Bone marrow (tissue), 2 donors: ENCODE results near the gene DKKL1.
"Not testable (repeated sequence)": the region's sequence is repeated elsewhere in the genome, so short reads cannot be mapped to it uniquely, and the experiment has no call there.

ENCODE experiments used
- DNase-seq, 2 donors: peaks; one replicate each; lab custom pipeline; 2025; lab: John Stamatoyannopoulos, UW

Gene DKKL1

DNA sequence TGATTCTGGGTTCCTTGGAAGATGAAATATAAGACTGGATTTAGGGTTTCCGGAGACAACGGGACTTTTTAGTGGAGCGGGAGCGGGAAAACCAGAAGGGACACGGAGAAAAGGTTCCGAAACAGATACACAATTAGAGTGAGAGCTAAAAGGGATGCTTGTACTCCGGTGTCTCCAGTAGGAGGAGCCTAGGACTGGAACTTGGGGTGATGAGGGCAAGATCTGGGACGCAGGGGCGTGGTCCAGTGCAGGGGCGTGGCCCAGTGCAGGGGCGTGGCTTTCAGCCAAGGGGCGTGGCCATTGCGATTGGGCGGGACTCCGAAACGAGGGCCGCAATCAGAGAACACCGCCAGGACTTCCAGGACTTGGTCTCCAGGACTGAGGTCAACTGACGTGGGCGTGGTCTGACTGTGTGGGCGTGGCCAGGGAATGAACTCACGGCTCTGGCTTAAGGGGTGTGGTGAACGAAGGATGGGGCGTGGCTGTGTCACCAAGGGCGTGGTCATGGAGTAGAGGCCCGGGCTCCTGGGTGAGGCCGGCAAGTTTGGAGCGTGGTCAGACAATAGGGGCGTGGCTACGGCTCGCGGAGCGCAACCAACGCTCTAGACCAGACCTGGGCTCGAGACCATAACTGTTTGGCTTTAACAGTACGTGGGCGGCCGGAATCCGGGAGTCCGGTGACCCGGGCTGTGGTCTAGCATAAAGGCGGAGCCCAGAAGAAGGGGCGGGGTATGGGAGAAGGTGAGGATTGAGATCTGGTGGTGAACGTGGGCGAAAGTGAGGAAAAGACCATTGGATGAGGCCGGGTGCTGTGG, at the start of gene DKKL1:
DKKL1 (plus strand) TSS at position 610 of the 815 bp plus-strand sequence; CDS start at position 732, 122 bp downstream.
- peak in 1 of 2 donors; percentile 81 for DNase-seq

DNA sequence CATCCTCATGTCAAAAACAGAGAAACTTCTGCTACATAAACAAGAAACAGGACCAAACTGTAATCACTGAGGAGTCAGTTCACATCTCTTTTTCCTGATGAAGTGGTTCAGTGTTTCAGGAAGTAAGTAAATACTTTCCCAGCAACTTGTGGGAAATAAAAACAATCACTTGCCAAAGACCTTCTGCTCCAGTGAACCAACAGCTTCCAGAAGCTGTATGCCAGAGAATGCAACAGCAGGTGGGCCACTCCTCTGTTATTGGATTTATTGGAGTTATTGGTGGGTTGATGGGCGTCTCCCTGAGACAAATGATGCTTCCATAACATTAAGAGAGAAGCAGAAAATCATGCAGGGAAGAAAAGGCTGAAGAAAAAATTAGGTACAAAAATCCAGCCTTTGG, 48.6 kb upstream of the DKKL1 start:
- DNase-seq: no peak

DNA sequence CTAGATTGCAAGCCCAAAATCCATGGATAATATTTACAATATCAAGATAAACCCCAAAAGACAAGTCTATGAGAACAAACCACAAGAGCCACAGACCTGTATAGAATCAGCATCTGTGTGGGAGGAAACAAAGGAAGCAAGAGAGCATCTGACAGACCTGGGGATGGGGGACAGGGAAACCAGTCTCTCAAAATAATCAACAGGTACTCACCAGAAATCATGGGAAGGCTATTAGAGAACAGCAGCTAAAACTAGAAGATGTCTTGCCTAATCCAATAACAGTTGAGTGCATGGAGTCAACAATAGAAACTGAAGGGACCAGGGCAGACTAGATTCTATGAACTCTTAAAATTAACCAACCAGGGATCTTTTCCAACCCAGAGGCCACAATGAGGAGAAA, 47.4 kb upstream of the DKKL1 start:
- DNase-seq: no peak

DNA sequence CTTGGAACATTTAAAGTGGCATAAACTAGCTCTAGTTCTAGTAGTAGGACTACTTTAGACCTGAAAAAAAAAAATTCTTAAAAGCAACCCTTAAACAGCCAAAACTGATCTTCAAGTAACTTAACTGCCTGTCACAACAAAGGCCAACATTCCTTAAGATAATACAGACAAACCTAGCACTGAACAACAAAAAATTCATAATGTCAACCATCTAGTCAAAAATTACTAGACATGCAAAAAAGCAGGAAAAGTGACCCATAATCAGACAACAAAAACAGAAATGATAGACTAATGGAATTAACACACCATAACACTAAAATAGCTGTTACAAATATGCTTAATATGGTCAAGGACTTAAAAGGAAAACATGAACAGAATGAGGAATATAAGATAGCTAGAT, 45.4 kb upstream of the DKKL1 start:
- no peak for DNase-seq

DNA sequence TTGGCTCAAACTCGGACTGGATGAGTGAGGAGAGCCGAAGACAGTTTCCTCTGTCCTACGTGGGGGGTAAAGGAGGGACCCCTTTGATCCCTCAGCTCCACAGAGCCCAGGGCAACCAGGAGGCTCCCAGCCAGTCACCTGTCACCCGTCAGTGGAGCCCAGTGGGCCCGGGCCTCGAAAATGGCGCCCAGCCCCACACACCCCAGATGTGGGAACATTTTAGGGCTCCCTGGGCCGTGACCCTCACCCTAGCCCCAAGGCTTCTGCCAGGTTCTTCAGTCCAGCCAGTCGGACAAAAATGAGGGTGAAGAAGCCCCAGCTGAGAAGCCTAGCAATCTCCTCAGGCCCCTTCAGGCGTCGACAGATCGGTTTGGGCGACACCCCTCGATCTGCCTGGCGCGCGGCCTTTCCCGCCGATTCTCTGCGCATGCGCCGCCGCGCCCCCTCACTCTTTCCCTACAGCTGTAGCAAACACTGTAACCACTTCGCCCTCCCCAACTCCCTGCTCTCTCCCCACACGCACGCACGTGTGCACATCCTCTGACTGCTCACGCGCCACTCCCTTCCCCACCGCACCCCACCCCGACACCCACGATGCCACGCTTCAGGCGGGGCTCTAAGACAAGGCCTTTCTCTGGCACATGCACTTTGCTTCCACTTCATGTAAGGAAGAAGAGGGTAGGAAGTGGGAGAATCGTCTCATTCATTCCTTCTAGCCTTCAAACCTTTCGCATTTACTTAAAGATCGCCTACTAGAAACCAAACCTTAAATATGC, 38.7 kb upstream of the DKKL1 start, which contains the start of gene SLC6A16:
SLC6A16 (minus strand) TSS at position 391 of the 776 bp plus-strand sequence. CDS start 13,844 bp downstream, outside the sequence.
- DNase-seq: no peak

DNA sequence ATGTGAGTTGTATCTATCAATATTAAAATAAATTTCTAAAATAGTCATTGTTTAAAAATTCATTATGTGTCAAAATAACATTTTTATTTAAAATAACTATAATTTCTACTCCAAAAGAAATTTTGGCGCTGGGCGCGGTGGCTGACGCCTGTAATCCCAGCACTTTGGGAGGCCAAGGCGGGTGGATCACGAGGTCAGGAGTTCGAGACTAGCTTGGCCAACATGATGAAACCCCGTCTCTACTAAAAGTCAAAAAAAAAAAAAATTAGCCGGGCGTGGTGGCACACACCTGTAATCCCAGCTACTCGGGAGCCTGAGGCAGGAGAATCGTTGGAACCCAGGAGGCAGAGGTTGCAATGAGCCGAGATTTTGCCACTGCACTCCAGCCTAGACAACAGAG, 37.9 kb upstream of the DKKL1 start:
- DNase-seq: not testable (repeated sequence)

DNA sequence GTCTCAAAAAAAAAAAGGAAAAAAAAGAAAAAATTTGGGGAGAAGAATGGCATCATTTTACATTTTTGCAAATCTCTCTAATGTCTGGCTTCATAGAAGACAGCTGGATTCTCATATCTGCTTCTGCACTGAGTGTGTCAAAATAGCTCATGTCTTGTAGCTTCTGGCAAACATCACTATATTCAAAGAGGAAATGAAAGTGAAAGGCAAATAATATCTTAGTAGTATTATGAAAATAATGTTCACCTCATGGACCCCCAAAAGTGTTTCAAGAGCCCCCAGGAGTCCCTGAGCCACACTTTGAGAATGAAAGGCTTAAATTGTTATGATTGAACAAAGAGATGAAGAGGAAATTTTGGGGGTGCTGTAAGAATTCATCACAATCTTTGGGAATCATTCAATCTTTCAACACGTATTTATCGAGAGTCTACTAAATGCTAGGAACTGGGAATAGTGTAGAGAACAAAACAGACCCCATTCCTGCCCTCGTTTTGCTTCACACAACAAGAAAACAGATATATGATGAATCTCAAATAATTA, 37.4 kb upstream of the DKKL1 start:
- DNase-seq: no peak

DNA sequence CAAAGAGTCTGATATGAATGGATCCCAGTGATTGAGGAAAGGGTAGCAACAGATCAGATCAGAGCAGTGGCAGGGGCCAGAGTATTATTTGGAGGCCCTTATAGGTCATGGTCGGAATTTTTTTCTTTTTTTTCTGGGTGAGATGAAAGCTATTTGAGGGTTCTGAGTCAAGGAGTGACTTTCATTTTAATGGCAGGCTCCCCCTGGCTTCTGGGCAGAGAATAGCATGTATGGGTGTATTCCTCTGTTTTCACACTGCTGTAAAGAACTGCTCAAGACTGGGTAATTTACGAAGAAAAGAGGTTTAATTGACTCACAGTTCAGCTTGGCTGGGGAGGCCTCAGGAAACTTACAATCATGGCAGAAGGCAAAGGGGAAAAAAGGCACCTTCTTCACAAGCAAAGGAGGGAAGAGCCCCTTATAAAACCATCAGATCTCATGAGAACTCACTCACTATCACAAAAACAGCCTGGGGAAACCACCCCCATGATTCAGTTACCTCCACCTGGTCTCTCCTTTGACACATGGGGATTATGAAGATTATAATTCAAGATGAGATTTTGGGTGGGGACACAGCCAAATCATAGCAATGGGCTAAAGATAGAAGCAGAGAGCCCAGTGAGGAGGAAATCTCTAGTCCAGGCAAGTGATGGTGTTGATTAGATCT, 35.7 kb upstream of the DKKL1 start:
- peak in 1 of 2 donors; percentile 29 for DNase-seq

DNA sequence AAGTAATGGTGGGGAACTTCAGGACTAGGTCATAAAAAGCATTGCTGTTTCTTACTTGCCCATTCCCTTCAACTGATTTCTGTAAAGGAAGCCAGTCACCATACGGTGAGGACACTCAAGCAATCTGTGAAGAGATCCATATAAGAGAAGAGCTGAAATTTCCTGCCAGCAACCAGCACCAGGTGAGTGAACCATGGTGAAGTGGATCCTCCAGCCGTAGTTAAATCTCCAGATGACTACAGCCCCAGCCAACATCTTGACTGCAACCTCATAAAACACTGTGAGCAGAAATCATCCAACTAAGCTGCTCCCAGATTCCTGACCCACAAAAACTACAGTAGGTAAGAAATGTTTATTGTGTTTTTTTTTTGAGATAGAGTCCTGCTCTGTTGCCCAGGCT, 34.9 kb upstream of the DKKL1 start:
- no peak for DNase-seq

DNA sequence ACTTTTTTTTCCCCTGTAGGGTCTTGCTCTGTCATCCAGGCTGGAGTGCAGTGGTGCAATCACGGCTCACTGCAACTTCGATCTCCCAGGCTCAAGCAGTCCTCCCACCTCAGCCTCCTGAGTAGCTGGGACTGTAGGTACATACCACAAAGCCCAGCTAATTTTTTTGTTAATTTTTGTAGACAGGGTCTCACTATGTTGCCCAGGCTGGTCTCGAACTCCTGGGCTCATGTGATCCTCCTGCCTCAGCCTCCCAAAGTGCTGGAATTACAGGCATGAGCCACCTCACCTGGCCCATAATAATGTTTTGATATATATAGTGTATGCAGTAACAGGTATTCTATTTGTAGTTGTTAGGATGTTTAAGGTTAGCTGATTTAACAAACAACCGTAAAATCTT, 32.5 kb upstream of the DKKL1 start:
- not testable (repeated sequence) for DNase-seq

DNA sequence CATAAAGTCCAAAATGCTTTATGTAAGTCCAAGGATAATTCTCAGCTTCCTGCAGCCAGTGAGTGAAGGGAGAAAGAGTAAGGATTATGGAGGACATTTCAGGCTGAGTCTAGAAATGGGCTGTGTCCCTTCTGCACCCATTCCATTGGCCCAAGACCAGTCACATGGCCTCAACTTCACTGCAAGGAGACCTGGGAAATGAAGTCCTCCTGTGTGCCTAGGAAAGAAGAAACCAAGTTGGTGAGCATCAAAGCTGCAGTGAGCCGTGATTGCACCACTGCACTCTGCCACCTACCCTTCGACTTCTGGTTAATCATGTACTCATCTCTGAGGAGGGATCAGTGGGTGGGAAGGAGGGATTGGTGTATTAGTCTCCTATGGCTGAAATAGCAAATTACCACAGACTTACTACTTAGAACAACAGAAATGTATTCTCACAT, 32.0 kb upstream of the DKKL1 start:
- DNase-seq: no peak

DNA sequence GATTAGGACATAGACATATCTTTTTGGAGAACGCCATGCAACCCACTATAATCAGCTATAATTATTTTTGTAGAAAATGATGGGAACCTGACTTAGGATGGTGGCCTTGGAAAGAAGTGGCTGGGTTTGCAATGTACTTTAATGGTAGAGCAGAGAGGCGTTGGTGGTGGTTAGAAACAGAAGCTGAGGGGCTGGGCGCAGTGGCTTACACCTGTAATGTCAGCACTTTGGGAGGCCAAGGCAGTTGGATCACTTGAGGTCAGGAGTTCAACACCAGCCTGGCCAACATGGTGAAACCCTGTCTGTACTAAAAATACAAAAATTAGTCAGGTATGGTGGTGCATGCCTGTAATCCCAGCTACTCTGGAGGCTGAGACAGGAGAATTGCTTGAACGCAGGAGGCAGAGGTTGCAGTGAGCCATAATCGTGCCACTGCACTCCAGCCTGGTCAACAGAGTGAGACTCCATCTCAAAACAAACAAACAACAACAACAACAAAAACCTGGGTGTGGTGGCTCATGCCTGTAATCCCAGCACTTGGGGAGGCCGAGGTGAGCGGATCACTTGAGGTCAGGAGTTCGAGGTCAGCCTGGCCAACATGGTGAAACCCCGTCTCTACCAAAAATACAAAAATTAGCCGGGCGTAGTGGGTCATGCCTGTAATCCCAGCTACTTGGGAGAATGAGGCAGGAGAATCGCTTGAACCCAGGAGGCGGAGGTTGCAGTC, 30.8 kb upstream of the DKKL1 start:
- DNase-seq: not testable (repeated sequence)

DNA sequence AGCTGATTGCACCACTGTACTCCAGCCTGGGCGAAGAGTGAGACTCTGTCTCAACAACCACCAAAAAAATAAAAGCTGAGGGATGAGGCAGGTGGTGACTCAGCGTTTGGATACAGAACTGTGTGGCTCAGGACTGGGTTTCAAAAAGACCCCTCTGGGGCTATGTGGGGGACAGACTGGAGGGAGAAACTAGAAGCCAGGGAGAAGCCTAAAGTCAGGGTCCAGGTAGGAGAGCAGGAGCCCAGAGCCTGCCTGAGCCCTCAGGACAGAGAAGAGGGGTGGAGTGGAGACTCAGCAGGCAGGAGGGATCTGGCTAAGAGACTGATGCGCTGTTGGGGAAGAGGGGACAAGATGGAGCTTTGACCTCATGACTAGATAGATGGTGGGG, 30.3 kb upstream of the DKKL1 start:
- no peak for DNase-seq

DNA sequence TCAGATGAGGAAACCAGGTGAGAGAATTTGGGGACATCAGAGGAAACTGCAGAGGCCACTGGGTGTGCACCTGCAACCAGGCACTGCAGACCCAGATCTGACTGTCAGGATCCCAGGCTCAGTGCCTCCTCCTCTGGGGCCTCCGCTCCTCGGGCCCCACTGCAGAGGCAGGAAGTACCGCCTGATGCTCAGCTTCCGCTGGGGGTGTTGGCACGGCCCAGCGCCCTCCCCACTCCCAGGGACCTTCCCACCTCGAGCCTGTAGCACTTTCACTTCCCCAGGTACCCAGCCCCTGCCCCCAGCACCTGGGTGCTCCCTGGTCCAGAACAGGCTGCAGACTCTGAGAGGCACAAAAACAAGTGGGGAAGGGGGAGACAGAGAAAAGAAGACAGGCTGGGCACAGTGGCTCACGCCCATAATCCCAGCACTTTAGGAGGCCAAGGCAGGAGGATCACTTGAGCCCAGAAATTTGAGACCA, 29.8 kb upstream of the DKKL1 start:
- DNase-seq: no peak

DNA sequence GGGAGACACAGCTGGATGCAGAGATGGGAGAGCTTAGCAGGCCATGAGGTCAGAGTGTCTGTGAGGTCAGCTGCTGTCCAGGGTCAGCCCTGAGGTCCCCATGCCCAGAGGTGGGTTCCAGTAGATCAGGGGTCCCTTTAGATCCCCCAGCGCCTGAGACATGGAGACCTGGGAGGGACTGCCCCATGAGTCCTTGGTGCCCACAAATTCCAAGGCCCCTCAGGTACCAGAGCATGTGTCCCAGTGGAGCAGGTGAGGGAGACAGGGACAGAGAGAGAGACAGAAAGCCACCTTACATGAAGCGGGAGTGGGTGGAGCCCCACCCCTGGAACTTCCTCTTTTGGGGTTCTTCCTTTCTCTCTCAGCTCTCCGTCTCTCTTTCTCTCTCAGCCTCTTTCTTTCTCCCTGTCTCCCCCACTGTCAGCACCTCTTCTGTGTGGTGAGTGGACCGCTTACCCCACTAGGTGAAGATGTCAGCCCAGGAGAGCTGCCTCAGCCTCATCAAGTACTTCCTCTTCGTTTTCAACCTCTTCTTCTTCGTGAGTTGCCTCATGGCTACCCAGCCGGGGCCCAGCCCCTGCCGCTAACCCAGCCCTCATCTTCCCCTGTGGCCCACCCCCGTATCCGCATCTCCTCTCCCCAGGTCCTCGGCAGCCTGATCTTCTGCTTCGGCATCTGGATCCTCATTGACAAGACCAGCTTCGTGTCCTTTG, 28.4 kb upstream of the DKKL1 start, which contains the start of gene CD37:
CD37 (plus strand) TSS at position 336 of the 713 bp plus-strand sequence; CDS start at position 471, 135 bp downstream.
- peak; percentile 49 to 56 for DNase-seq

DNA sequence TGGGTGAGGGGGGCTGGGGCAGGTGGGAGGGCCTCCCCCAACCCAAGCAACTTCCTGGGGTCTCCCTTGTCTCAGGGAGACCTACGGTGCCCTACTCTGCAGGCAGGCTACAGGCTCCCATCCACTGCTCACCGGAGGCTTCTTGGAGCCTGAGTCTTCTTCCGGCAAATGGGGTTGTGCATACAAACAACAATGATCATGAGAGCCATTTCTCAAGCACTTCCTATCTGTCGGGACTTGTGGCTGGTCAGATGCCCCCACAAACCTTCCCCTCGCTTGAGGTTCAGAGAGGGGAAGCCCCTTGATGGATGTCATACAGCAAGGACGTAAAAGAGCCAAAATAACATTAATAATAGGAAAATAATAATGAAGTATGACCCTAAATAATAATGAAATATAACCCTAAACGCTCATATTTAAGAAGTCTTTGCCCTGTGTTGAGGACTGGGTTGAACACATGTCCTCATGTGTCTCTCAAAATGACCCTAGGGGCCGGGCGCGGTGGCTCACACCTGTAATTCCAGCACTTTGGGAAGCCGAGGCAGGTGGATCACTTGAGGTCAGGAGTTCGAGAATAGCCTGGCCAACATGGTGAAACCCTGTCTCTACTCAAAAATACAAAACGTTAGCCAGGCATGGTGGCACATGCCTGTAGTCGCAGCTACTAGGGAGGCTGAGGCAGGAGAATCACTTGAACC, 27.7 kb upstream of the DKKL1 start:
- no peak for DNase-seq

DNA sequence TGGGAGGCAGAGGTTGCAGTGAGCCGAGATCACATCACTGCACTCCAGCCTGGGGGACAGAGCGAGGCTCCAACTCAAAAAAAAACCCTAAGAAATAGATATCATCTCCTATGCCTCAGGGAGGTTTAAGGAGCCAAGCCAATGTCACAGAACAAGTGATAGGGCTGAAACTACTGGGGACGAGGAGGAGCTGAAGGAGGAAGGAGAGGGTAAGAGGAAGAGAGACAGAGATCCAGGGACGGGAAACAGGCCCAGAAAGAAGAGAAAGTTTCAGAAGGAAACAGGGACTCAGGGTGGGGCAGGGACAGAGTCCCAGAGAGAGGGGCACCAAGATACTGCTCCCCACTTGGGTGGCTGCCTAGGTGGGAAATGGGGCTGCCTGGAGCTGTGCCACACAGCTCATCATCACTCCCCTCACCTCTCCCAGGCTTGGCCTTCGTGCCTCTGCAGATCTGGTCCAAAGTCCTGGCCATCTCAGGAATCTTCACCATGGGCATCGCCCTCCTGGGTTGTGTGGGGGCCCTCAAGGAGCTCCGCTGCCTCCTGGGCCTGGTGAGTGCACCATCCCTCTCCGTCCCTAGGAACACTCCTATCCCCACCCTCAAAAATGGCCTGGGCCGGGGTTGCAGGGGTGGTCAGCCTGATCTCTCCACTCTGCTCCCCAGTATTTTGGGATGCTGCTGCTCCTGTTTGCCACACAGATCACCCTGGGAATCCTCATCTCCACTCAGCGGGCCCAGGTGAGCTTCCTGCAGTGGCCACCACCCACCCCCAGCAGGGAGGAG, 27.0 kb upstream of the DKKL1 start:
- DNase-seq: no peak

DNA sequence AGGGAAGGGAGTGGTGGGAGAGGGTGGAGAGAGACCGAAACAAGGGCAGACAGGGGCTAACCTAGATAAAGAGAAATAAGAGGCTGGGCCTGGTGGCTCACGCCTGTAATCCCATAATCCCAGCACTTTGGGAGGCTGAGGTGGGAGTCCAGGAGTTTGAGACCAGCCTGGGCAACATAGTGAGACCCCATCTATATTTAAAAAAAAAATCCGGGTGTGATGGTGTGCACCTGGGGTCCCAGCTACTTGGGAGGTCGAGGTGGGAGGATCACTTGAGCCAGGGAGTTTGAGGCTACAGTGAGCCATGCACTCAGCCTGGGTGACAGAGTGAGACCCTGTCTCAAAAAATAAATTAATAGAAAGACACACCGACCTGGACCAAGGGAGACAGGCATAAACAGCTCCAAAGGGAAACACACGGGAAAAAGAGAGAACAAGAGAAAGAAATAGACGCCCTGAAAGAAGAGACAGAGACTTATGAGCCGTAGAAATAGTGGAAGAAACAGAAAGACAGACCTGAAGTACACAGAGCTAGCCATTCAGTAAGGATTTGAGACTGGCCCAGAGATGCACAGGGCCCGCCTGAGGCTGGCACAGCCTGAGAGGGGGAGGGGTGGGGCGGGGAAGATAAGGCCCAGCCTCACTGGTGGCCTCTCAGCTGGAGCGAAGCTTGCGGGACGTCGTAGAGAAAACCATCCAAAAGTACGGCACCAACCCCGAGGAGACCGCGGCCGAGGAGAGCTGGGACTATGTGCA, 26.2 kb upstream of the DKKL1 start:
- DNase-seq: no peak
